Astrocyte (in vitro differentiated cells and primary cell): Measurements from ENCODE around the gene SEPSECS. TPM values are rescaled to one million over a fixed set of nuclear protein-coding genes. Genes with fewer than 3 reads are reported as not detected.

Experiments
- DNase-seq: peaks from one replicate; pipeline ENCODE4 v3.0.0-alpha.2; 2010; ENCODE audit warnings: low read depth
- FAIRE-seq: peaks from 2 replicates; lab custom pipeline; 2011; peaks lifted over from hg19 to GRCh38; lab: Jason Lieb, UNC
- H2AFZ ChIP-seq: 2 replicates; pipeline ENCODE4 v1.6.0; 2012; ENCODE audit warnings: low read depth, low read length, inconsistent platforms
- H3K27ac ChIP-seq: 2 replicates; pipeline ENCODE4 v1.5.1; 2011; ENCODE audit warnings: low read depth, low read length, inconsistent platforms
- H3K27me3 ChIP-seq: 2 replicates; pipeline ENCODE4 v1.6.0; 2011; ENCODE audit warnings: low read length, inconsistent platforms; ENCODE audit not compliant: insufficient read depth
- H3K36me3 ChIP-seq: 2 replicates; pipeline ENCODE4 v1.5.1; 2011; ENCODE audit warnings: low read length, inconsistent platforms; ENCODE audit not compliant: insufficient read depth
- H3K4me1 ChIP-seq: 2 replicates; pipeline ENCODE4 v1.5.1; 2011; ENCODE audit warnings: low read length, inconsistent platforms; ENCODE audit not compliant: insufficient read depth
- H3K4me2 ChIP-seq: 2 replicates; pipeline ENCODE4 v1.6.0; 2012; ENCODE audit warnings: low read length, inconsistent platforms
- H3K4me3 ChIP-seq: 2 replicates; pipeline ENCODE4 v1.5.1; 2011; ENCODE audit warnings: low read depth, mild to moderate bottlenecking, low read length, inconsistent platforms; ENCODE audit not compliant: insufficient read depth
- H3K79me2 ChIP-seq: 2 replicates; pipeline ENCODE4 v1.6.0; 2012; ENCODE audit warnings: mild to moderate bottlenecking, low read length, inconsistent platforms; ENCODE audit not compliant: insufficient read depth
- H3K9ac ChIP-seq: 2 replicates; pipeline ENCODE4 v1.6.0; 2012; ENCODE audit warnings: mild to moderate bottlenecking, low read length, inconsistent platforms
- H3K9me3 ChIP-seq: 2 replicates; pipeline ENCODE4 v1.5.1; 2012; ENCODE audit warnings: low read depth, mild to moderate bottlenecking, low read length, inconsistent platforms; ENCODE audit not compliant: insufficient read depth
- H4K20me1 ChIP-seq: 2 replicates; pipeline ENCODE4 v1.6.0; 2012; ENCODE audit warnings: low read length, inconsistent platforms; ENCODE audit not compliant: insufficient read depth
- H3K27ac Mint-ChIP-seq: one replicate; pipeline ENCODE4 v1.8.0; 2021; ENCODE audit warnings: mild to moderate bottlenecking, mixed read lengths; ENCODE audit not compliant: unreplicated experiment
- H3K27me3 Mint-ChIP-seq: one replicate; pipeline ENCODE4 v1.8.0; 2021; ENCODE audit warnings: low read depth, mixed read lengths; ENCODE audit not compliant: unreplicated experiment
- H3K36me3 Mint-ChIP-seq: one replicate; pipeline ENCODE4 v1.8.0; 2021; ENCODE audit warnings: low read depth, mixed read lengths; ENCODE audit not compliant: unreplicated experiment
- H3K4me1 Mint-ChIP-seq: one replicate; pipeline ENCODE4 v1.8.0; 2021; ENCODE audit warnings: low read depth, mixed read lengths; ENCODE audit not compliant: unreplicated experiment
- H3K4me3 Mint-ChIP-seq: one replicate; pipeline ENCODE4 v1.8.0; 2021; ENCODE audit warnings: mild to moderate bottlenecking, moderate library complexity, mixed read lengths; ENCODE audit not compliant: unreplicated experiment
- H3K9me3 Mint-ChIP-seq: one replicate; pipeline ENCODE4 v1.8.0; 2021; ENCODE audit warnings: mild to moderate bottlenecking, mixed read lengths; ENCODE audit not compliant: unreplicated experiment
- CTCF ChIP-seq: IDR thresholded peaks from 2 replicates; pipeline ENCODE4 v1.5.1; 2011; ENCODE audit warnings: low read depth, mild to moderate bottlenecking, inconsistent platforms, low read length, moderate library complexity; ENCODE audit not compliant: insufficient read depth
- EZH2 ChIP-seq: IDR thresholded peaks from 2 replicates; pipeline ENCODE4 v1.6.1; 2012; ENCODE audit warnings: mild to moderate bottlenecking, low read length, inconsistent platforms; ENCODE audit not compliant: insufficient read depth
- total RNA-seq: library from RNA; stranded (reverse); gene quantifications from 2 replicates; pipeline ENCODE4 v1.2.1, GENCODE V29; 2021

SEPSECS gene
- total RNA-seq, 1 donor from 2014 or later, result 4.2 TPM

DNA sequence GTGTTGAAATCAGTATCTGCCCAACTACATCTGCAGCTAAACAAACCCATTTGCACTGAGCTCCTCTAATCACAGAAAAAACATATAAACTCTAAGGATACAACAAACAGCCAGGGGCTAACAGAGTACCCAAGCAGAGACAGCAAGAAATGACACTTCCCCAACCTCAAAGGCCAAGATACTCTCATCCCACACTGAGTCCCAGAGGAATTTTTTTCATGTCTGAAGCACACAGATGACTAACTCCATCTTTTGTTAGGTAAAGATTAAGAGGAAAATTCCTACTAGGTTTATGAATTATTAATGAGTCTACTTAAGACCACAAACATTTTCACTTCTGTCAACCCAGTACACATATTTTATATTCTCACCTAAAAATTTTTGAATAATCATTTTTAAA, 31.6 kb downstream of the SEPSECS start:
- Mint-ChIP-seq H3K4me1 (peaks cover 12% of the 10 kb centered on the region), H3K27ac (peak overlapping the region; percentile 36)

DNA sequence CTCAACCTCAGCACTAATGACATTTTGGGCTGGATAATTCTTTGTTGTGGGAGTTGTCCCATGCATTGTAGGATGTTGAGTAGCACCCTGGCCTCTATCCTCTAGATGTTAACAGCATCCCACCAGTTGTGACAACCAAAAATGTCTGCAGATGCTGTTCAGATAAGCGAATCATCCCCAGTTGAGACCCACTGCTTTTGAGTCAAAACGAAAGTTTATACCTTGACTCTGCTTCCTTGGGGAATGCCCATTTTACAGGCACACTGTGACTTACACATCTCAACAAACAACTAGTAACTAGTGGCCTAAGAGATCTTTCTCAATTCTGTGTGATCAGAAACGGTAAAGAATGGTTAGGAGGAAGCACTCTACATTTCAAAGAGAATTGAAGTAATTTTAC, 37.0 kb downstream of the SEPSECS start:
- H3K9me3 ChIP-seq, result no peaks in the 10 kb centered on the region
- H3K4me2 ChIP-seq, result no peak overlapping the region
- FAIRE-seq, result no peak
- Mint-ChIP-seq H3K9me3 (no peaks in the 10 kb centered on the region), H3K36me3 (no peaks in the 10 kb centered on the region), H3K4me3 (no peak overlapping the region), H3K27ac (no peak overlapping the region), H3K4me1 (peaks cover 3% of the 10 kb centered on the region), H3K27me3 (no peaks in the 10 kb centered on the region)
- no peaks in the 10 kb centered on the region for H4K20me1 ChIP-seq
- TF ChIP-seq CTCF (no peak), EZH2 (no peak)
- H3K4me3 ChIP-seq, result no peak overlapping the region
- H3K36me3 ChIP-seq, result no peaks in the 10 kb centered on the region
- DNase-seq, result no peak
- H3K9ac ChIP-seq, result no peak overlapping the region
- no peaks in the 10 kb centered on the region for H3K27me3 ChIP-seq
- H3K4me1 ChIP-seq, result no peaks in the 10 kb centered on the region
- no peak overlapping the region for H3K27ac ChIP-seq
- no peaks in the 10 kb centered on the region for H3K79me2 ChIP-seq
- no peak overlapping the region for H2AFZ ChIP-seq

More for the DNA sequence above, 31.6 kb downstream of the SEPSECS start:
- no peaks in the 10 kb centered on the region for H3K27me3 Mint-ChIP-seq
- FAIRE-seq (no peak), DNase-seq (peak; percentile 60)
- no peak overlapping the region for H3K4me3 Mint-ChIP-seq
- H3K4me3 ChIP-seq, result no peak overlapping the region
- no peaks in the 10 kb centered on the region for H3K79me2 ChIP-seq
- no peaks in the 10 kb centered on the region for H4K20me1 ChIP-seq
- no peaks in the 10 kb centered on the region for H3K36me3 Mint-ChIP-seq
- no peak overlapping the region for H3K27ac ChIP-seq
- no peaks in the 10 kb centered on the region for H3K27me3 ChIP-seq
- no peak overlapping the region for H2AFZ ChIP-seq
- H3K9me3 Mint-ChIP-seq, result no peaks in the 10 kb centered on the region
- no peak overlapping the region for H3K9ac ChIP-seq
- H3K9me3 ChIP-seq, result no peaks in the 10 kb centered on the region
- peaks cover 3% of the 10 kb centered on the region for H3K4me1 ChIP-seq
- no peak overlapping the region for H3K4me2 ChIP-seq
- TF ChIP-seq CTCF, result no peak
- no peak for TF ChIP-seq EZH2
- H3K36me3 ChIP-seq, result no peaks in the 10 kb centered on the region

DNA sequence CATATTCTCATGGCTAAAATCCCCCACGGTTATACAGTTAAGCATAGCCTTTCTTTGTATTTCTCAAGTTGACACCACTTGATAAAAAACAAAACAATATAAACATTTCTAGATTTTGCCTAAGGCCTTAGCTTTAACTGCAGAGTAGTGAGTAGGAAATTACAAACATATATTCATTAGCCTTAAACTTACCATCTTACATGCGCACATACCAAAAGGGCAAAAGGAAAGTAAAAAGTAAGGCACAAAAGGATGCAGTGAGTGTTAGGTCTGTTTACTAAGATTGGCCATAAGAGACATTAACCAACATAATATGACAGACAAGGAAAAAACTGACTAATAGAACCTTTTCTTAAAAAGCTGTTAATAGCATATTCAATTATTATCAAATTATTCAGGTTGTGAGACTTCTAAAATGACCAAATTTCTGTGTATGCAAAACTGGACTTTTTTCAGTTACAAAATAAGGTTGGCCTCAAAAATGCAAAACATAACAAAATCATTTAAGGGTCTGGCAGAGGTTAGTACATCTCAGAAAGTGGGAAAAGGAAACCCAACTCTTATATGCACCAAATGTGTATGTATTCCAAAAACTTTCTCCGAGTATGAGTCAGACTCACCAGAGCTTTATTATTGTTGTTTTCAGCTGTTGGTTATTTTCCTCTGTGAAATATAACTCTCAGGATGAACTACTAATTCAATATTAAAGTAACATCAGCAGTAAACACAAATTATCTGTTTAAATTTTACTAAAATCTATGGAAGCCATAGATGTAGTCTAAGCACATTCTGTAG, 39.9 kb downstream of the SEPSECS start:
- H3K4me2 ChIP-seq, result no peak overlapping the region
- Mint-ChIP-seq H3K36me3 (no peaks in the 10 kb centered on the region), H3K9me3 (no peaks in the 10 kb centered on the region), H3K4me3 (no peak overlapping the region), H3K4me1 (no peaks in the 10 kb centered on the region), H3K27ac (no peak overlapping the region), H3K27me3 (no peaks in the 10 kb centered on the region)
- H3K4me3 ChIP-seq, result no peak overlapping the region
- no peak for FAIRE-seq
- no peaks in the 10 kb centered on the region for H4K20me1 ChIP-seq
- no peaks in the 10 kb centered on the region for H3K4me1 ChIP-seq
- no peaks in the 10 kb centered on the region for H3K36me3 ChIP-seq
- H3K9ac ChIP-seq, result no peak overlapping the region
- H2AFZ ChIP-seq, result no peak overlapping the region
- DNase-seq, result no peak
- no peaks in the 10 kb centered on the region for H3K27me3 ChIP-seq
- no peaks in the 10 kb centered on the region for H3K79me2 ChIP-seq
- no peak overlapping the region for H3K27ac ChIP-seq
- no peaks in the 10 kb centered on the region for H3K9me3 ChIP-seq
- no peak for TF ChIP-seq CTCF
- TF ChIP-seq EZH2, result no peak
